GM10248 (cell line): Measurements from ENCODE around the gene DNPH1.

Experiments used
- CTCF ChIA-PET: fragments of 300-600 bp; sonication (Branson Sonifier 250); formaldehyde crosslinking; extraction: SDS; loops from one replicate; lab custom pipeline; 2021; ENCODE audit warnings: antibody characterized with exemption; lab: Yijun Ruan, JAX
- POLR2A ChIA-PET: fragments of 350-650 bp; sonication (Branson Sonifier 250); formaldehyde crosslinking; extraction: SDS; loops from one replicate; lab custom pipeline; 2020; ENCODE audit warnings: antibody characterized with exemption; lab: Yijun Ruan, JAX
- DNase-seq: peaks from one replicate; pipeline ENCODE4 v3.0.0; 2012; ENCODE audit errors: extremely low spot score
- TF ChIP-seq, protein P1 (sequence below): IDR thresholded peaks from 2 replicates; pipeline ENCODE4 v1.5.1; 2012; ENCODE audit warnings: mild to moderate bottlenecking, low read depth; ENCODE audit errors: extremely low read depth, missing control alignments, control extremely low read depth

DNPH1 gene

DNA sequence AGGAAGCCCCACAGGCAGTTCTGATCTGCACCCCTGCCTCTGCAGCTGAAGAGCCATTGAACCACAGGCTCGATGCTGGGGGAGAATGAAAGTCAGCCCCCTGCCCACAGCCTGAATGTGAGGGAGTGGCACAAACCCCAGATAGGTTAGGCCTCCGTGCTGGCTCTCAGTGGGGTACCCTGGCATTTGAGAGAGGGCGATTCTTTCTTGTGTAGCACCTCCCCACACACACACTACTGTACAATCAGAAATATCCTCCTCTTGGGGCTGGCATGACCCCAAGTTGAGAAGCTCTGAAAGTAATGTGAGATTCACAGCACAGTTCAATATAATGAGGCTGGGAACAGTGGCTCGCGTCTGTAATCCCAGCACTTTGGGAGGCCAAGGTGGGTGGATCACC is 31.9 kb upstream of the DNPH1 start:
- TF ChIP-seq, protein P1, sequence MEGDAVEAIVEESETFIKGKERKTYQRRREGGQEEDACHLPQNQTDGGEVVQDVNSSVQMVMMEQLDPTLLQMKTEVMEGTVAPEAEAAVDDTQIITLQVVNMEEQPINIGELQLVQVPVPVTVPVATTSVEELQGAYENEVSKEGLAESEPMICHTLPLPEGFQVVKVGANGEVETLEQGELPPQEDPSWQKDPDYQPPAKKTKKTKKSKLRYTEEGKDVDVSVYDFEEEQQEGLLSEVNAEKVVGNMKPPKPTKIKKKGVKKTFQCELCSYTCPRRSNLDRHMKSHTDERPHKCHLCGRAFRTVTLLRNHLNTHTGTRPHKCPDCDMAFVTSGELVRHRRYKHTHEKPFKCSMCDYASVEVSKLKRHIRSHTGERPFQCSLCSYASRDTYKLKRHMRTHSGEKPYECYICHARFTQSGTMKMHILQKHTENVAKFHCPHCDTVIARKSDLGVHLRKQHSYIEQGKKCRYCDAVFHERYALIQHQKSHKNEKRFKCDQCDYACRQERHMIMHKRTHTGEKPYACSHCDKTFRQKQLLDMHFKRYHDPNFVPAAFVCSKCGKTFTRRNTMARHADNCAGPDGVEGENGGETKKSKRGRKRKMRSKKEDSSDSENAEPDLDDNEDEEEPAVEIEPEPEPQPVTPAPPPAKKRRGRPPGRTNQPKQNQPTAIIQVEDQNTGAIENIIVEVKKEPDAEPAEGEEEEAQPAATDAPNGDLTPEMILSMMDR: no peak
- no peak for DNase-seq
- POLR2A ChIA-PET: interaction anchor here (0.7 to 1.0 kb wide), 2 partner anchors 33 to 38 kb away, joined by 3 to 8 read pairs; no protein-coding TSS in a partner anchor
- CTCF ChIA-PET: interaction anchor here (1.0 to 6.6 kb wide), 6 partner anchors 8 to 246 kb away, joined by 3 to 77 read pairs (median 6); partner anchors contain the start of genes DNPH1 and LRRC73

DNA sequence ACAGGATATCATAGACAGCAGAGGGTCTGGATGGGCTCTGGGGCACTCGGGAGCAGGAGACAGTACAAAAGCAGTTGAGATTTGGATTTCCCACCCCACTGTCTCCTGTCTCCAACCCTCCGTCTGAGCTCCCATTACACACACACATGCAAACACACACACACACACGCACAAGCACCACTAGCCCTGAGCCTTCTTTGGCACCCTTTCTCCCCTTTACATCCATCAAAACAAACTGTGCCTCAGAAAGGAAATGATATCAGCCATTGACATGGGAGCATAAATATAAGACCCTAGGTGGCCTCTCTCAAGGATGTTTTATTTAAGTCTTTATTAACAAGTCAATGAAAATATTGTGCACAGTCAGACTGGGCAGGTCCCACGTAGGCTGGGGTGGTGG is 31.5 kb upstream of the DNPH1 start:
- CTCF ChIA-PET: interaction anchor here (2.3 to 6.6 kb wide), 2 partner anchors 227 to 246 kb away, joined by 5 to 77 read pairs; partner anchors contain the start of gene LRRC73
- TF ChIP-seq, protein P1: no peak
- DNase-seq: no peak
- POLR2A ChIA-PET: no interaction called here

DNA sequence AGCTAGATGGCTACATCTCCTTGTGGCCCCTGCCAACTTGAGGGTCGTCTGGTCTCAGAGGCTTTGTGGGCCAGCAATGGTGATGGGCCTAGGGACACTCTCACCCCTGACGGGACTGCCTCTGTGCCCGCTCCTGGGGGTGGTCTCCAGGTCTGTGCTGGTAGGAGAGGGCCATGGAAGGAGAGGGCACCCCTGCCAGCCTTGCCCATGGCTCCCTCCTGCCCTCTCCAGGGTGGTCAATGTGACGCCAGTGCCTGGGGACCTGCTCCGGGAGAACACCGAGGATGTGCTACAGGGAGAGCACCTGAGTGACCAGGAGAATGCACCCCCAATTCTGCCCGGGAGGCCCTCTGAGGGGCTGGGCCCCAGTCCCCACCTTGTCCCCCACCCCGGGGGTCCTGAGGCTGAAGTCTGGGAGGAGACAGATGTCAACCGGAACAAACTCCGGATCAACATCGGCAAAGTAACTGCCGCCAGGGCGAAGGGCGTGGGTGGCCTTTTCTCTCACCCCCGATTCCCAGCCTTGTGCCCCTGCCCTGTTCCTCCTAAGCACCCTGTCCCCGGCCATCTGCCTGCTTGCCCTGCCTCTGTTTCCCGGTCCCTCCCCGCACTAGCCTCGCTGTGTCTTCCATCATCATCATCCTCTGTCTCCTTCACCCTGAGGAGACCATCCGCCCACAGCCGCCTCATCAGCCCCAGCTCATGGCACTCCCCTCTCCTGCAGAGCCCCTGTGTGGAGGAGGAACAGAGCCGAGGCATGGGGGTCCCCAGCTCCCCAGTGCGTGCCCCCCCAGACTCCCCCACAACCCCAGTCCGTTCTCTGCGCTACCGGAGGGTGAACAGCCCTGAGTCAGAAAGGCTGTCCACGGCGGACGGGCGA is 29.8 kb upstream of the DNPH1 start:
- DNase-seq: no peak
- TF ChIP-seq, protein P1: no peak
- CTCF ChIA-PET: interaction anchor here (0.9 to 1.7 kb wide), 3 partner anchors 10 to 248 kb away, joined by 3 to 5 read pairs (median 3); no protein-coding TSS in a partner anchor
- POLR2A ChIA-PET: no interaction called here

DNA sequence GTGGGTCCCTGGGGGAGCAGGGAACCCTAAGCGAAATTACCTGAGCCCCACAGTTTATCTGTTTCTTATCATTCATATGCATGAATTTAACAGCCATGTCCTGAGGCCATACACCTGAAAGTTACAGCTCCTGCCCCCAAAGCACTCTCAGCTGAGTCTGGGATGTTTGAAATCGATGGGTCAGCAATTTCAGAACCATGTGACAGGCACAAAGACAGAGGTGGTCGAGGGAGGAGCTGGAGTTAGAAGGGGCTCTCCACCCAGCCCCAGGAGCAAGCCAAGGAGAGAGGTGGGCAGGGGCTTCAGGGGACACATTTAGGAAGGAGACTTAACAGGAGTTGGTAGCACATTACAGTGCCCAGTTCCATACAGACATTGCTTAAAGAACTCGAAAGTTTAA is 28.9 kb upstream of the DNPH1 start:
- TF ChIP-seq, protein P1: no peak
- DNase-seq: no peak
- CTCF ChIA-PET: interaction anchor here (0.9 to 1.0 kb wide), 2 partner anchors 10 to 30 kb away, joined by 3 read pairs; no protein-coding TSS in a partner anchor
- POLR2A ChIA-PET: no interaction called here

DNA sequence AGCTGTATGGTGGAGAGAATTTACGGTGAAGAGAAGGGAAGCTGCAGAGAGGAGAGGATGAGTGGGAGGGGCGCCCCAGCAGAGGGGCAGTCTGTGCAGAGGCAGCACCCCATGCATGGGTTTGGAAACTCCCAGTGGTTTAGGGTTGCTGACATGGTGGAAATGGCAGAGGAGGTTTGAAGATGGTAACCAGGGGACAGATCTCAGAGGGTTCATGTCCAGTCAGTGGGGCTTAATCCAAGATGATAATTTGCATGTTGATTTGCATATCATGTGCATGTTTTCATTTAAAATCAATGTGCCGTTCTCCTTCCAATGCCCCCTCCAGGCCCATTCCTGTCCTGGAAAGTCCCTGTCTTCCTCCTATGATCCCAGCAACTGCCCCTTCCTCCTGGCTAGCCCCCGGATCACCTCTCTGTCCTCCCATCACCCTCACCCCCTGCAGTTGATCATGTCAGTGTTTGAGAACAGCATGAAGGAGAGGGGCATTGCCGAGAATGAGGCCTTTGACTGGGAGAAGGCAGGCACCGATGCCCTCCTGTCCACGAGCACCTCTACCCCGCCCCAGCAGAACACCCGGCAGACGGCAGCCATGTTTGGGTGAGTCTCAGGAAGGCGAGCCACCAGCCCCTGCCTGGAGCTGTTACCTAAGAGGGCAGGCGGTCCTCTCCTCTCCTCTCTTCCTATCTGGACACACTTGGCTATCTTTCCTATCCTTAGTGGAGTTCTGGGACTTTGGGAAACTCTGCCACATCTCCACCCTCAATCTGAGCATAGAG is 28.3 kb upstream of the DNPH1 start:
- ChIA-PET POLR2A (no interaction called here), CTCF (interaction anchor here (0.9 to 1.0 kb wide), 2 partner anchors 11 to 30 kb away, joined by 3 read pairs; no protein-coding TSS in a partner anchor)
- DNase-seq: no peak
- TF ChIP-seq, protein P1: no peak
